Smooth muscle cell (in vitro differentiated cells): Measurements from ENCODE around the gene TRMT1L. TPM values are rescaled to one million over a fixed set of nuclear protein-coding genes. Genes with fewer than 3 reads are reported as not detected.

Experiments used
- DNase-seq: peaks from one replicate; lab custom pipeline; 2025; ENCODE audit not compliant: unreplicated experiment; lab: John Stamatoyannopoulos, UW
- H2AFZ ChIP-seq: fragments of 200-600 bp; sonication (generic); 2 replicates; pipeline ENCODE4 v1.6.0; 2016; ENCODE audit warnings: antibody characterized with exemption, low read depth, mild to moderate bottlenecking
- H3F3A ChIP-seq: fragments of 200-600 bp; sonication (generic); 2 replicates; pipeline ENCODE4 v1.6.0; 2017; ENCODE audit warnings: antibody characterized with exemption, low read depth
- H3K27ac ChIP-seq: fragments of 200-600 bp; sonication (generic); 2 replicates; pipeline ENCODE4 v1.5.1; 2016; ENCODE audit warnings: low read depth, mild to moderate bottlenecking
- H3K27me3 ChIP-seq: fragments of 200-600 bp; sonication (generic); 2 replicates; pipeline ENCODE4 v1.6.1; 2016; ENCODE audit warnings: low read depth, mild to moderate bottlenecking
- H3K36me3 ChIP-seq: fragments of 200-600 bp; sonication (generic); 2 replicates; pipeline ENCODE4 v1.5.1; 2016; ENCODE audit warnings: low read depth
- H3K4me1 ChIP-seq: fragments of 200-600 bp; sonication (generic); 2 replicates; pipeline ENCODE4 v1.5.1; 2016; ENCODE audit warnings: low read depth
- H3K4me2 ChIP-seq: fragments of 200-600 bp; sonication (generic); 2 replicates; pipeline ENCODE4 v1.6.0; 2016; ENCODE audit warnings: mild to moderate bottlenecking
- H3K4me3 ChIP-seq: fragments of 200-600 bp; sonication (generic); 2 replicates; pipeline ENCODE4 v1.5.1; 2016; ENCODE audit warnings: mild to moderate bottlenecking
- H3K79me2 ChIP-seq: fragments of 200-600 bp; sonication (generic); 2 replicates; pipeline ENCODE4 v1.6.0; 2016; ENCODE audit warnings: low read depth, mild to moderate bottlenecking
- H3K9ac ChIP-seq: fragments of 200-600 bp; sonication (generic); 2 replicates; pipeline ENCODE4 v1.6.0; 2016; ENCODE audit warnings: low read depth
- H3K9me3 ChIP-seq: fragments of 200-600 bp; sonication (generic); replicated peaks from 2 replicates; pipeline ENCODE4 v1.5.1; 2016; ENCODE audit warnings: low read depth
- H4K20me1 ChIP-seq: fragments of 200-600 bp; sonication (generic); 2 replicates; pipeline ENCODE4 v1.6.0; 2016; ENCODE audit warnings: low read depth
- CTCF ChIP-seq: fragments of 200-600 bp; sonication (generic); IDR thresholded peaks from 2 replicates; pipeline ENCODE4 v1.5.1; 2017; ENCODE audit warnings: borderline replicate concordance, mild to moderate bottlenecking, antibody characterized with exemption; ENCODE audit not compliant: insufficient read depth, poor library complexity, severe bottlenecking
- WGBS: methylation state at CpG from one replicate; pipeline ENCODE4 v1.1.7; 2016; ENCODE audit warnings: low lambda C conversion rate; 5-methylcytosine and 5-hydroxymethylcytosine counted together
- polyA plus RNA-seq: library from polyadenylated mRNA; unstranded; fragments of >200 nt; fragmentation: Nextera tagmentation; extraction: Ambion mirVana; gene quantifications from 2 replicates; pipeline ENCODE4 v1.2.1, GENCODE V29; 2016
- total RNA-seq: library from RNA; depleted of rRNA; stranded (reverse); fragments of >200 nt; gene quantifications from 2 replicates; pipeline ENCODE4 v1.2.3, GENCODE V29; 2014

Gene TRMT1L
- total and polyA plus RNA-seq, 2 experiments from 2014 or later = 17.2 to 40.1 TPM

GRCh38 chr1:185087101-185087500 lies 69.7 kb downstream of the TRMT1L start:
- no peaks in the 10 kb centered on the region for H3K9me3 ChIP-seq
- no peak for TF ChIP-seq CTCF
- no peaks in the 10 kb centered on the region for H3K4me1 ChIP-seq
- H3K4me3 ChIP-seq = no peak overlapping the region
- H3K9ac ChIP-seq = no peak overlapping the region
- no peaks in the 10 kb centered on the region for H3F3A ChIP-seq
- H3K36me3 ChIP-seq = peaks cover 11% of the 10 kb centered on the region
- peaks cover 47% of the 10 kb centered on the region for H4K20me1 ChIP-seq
- no peak for DNase-seq
- H3K27me3 ChIP-seq = no peaks in the 10 kb centered on the region
- no peak overlapping the region for H3K27ac ChIP-seq
- H3K79me2 ChIP-seq = peaks cover 53% of the 10 kb centered on the region
- H3K4me2 ChIP-seq = no peak overlapping the region
- WGBS = 96% methylated on average over 1 of the region's 1 CpG
- no peak overlapping the region for H2AFZ ChIP-seq

GRCh38 chr1:185083818-185084217 lies 72.9 kb downstream of the TRMT1L start:
- no peak overlapping the region for H3K4me2 ChIP-seq
- DNase-seq = no peak
- 100% methylated on average over 2 of the region's 2 CpGs for WGBS
- no peaks in the 10 kb centered on the region for H3K27me3 ChIP-seq
- no peaks in the 10 kb centered on the region for H3K9me3 ChIP-seq
- H3K79me2 ChIP-seq = peaks cover 84% of the 10 kb centered on the region
- no peaks in the 10 kb centered on the region for H3K4me1 ChIP-seq
- H2AFZ ChIP-seq = no peak overlapping the region
- TF ChIP-seq CTCF = no peak
- peaks cover 11% of the 10 kb centered on the region for H3K36me3 ChIP-seq
- no peak overlapping the region for H3K4me3 ChIP-seq
- H4K20me1 ChIP-seq = peaks cover 70% of the 10 kb centered on the region
- no peak overlapping the region for H3K9ac ChIP-seq
- H3F3A ChIP-seq = no peaks in the 10 kb centered on the region
- no peak overlapping the region for H3K27ac ChIP-seq

- Histone ChIP-seq H3K4me2 (no peak overlapping the region), H3F3A (no peaks in the 10 kb centered on the region), H3K36me3 (no peaks in the 10 kb centered on the region), H3K4me1 (no peaks in the 10 kb centered on the region), H3K9me3 (no peaks in the 10 kb centered on the region), H2AFZ (no peak overlapping the region), H4K20me1 (peaks cover 90% of the 10 kb centered on the region), H3K9ac (no peak overlapping the region), H3K4me3 (no peak overlapping the region), H3K27me3 (no peaks in the 10 kb centered on the region), H3K27ac (no peak overlapping the region), H3K79me2 (peaks cover 96% of the 10 kb centered on the region)
- no peak for DNase-seq
- TF ChIP-seq CTCF = no peak
These were observed 76.3 kb downstream of the TRMT1L start for GRCh38 chr1:185080422-185080821.

- no peak overlapping the region for H3K27ac ChIP-seq
- no peaks in the 10 kb centered on the region for H3K27me3 ChIP-seq
- H3F3A ChIP-seq = no peaks in the 10 kb centered on the region
- no peak overlapping the region for H3K4me2 ChIP-seq
- H2AFZ ChIP-seq = no peak overlapping the region
- TF ChIP-seq CTCF = no peak
- peaks cover 97% of the 10 kb centered on the region for H3K79me2 ChIP-seq
- H3K4me1 ChIP-seq = no peaks in the 10 kb centered on the region
- H3K9ac ChIP-seq = no peak overlapping the region
- WGBS = 95% methylated on average over 4 of the region's 4 CpGs
- no peak for DNase-seq
- H3K36me3 ChIP-seq = no peaks in the 10 kb centered on the region
- no peaks in the 10 kb centered on the region for H3K9me3 ChIP-seq
- H4K20me1 ChIP-seq = peaks cover 92% of the 10 kb centered on the region
- no peak overlapping the region for H3K4me3 ChIP-seq
These were observed 79.4 kb downstream of the TRMT1L start for GRCh38 chr1:185077374-185077773.
